H9 (cell line): ENCODE results near the gene CXCL9. TPM values are rescaled to one million over a fixed set of nuclear protein-coding genes. Genes with fewer than 3 reads are reported as not detected.
"Not testable (repeated sequence)": the region's sequence is repeated elsewhere in the genome, so short reads cannot be mapped to it uniquely, and the experiment has no call there.

Experiments used
- DNase-seq: peaks from one replicate; pipeline ENCODE4 v3.0.0-alpha.2; 2017
- H2AFZ ChIP-seq: one replicate; pipeline ENCODE4 v1.6.1; 2013; ENCODE audit warnings: mild to moderate bottlenecking, low read length, control low read depth, moderate library complexity
- H2AK5ac ChIP-seq: 2 replicates; pipeline ENCODE4 v1.6.1; 2013; ENCODE audit warnings: low read length, control low read depth, mixed read lengths; ENCODE audit not compliant: insufficient read length
- H2BK120ac ChIP-seq: one replicate; pipeline ENCODE4 v1.6.1; 2013; ENCODE audit warnings: low read depth, mild to moderate bottlenecking, low read length, control low read depth, inconsistent platforms; ENCODE audit not compliant: poor library complexity, severe bottlenecking
- H2BK12ac ChIP-seq: 2 replicates; pipeline ENCODE4 v1.6.1; 2013; ENCODE audit warnings: low read length, control low read depth, mixed read lengths, low read depth; ENCODE audit not compliant: insufficient read length
- H2BK15ac ChIP-seq: 2 replicates; pipeline ENCODE4 v1.6.1; 2013; ENCODE audit warnings: low read depth, low read length, control low read depth
- H2BK20ac ChIP-seq: one replicate; pipeline ENCODE4 v1.6.1; 2013; ENCODE audit warnings: low read depth, mild to moderate bottlenecking, low read length, control low read depth, inconsistent platforms; ENCODE audit not compliant: poor library complexity, severe bottlenecking
- H2BK5ac ChIP-seq: 2 replicates; pipeline ENCODE4 v1.6.1; 2013; ENCODE audit warnings: low read length, control low read depth, mixed read lengths; ENCODE audit not compliant: insufficient read length
- H3K14ac ChIP-seq: 2 replicates; pipeline ENCODE4 v1.6.1; 2013; ENCODE audit warnings: low read length, control low read depth; ENCODE audit not compliant: insufficient read depth
- H3K18ac ChIP-seq: 2 replicates; pipeline ENCODE4 v1.6.1; 2013; ENCODE audit warnings: low read depth, mild to moderate bottlenecking, mixed read lengths, low read length, control low read depth; ENCODE audit not compliant: insufficient read length
- H3K23ac ChIP-seq: 2 replicates; pipeline ENCODE4 v1.6.1; 2013; ENCODE audit warnings: low read length, control low read depth, mixed read lengths, low read depth; ENCODE audit not compliant: insufficient read length
- H3K23me2 ChIP-seq: 2 replicates; pipeline ENCODE4 v1.6.1; 2013; ENCODE audit warnings: low read depth, mild to moderate bottlenecking, mixed read lengths, low read length, control low read depth; ENCODE audit not compliant: insufficient read length, poor library complexity, severe bottlenecking
- H3K27ac ChIP-seq: 2 replicates; pipeline ENCODE4 v1.5.1; 2013; ENCODE audit warnings: low read length, control low read depth, mixed read lengths, low read depth; ENCODE audit not compliant: insufficient read length
- H3K27me3 ChIP-seq: 2 replicates; pipeline ENCODE4 v1.6.1; 2013; ENCODE audit warnings: low read length, control low read depth, inconsistent platforms; ENCODE audit not compliant: insufficient read depth
- H3K4ac ChIP-seq: 2 replicates; pipeline ENCODE4 v1.6.1; 2013; ENCODE audit warnings: low read depth, mild to moderate bottlenecking, control low read depth, inconsistent platforms, low read length, moderate library complexity
- H3K4me1 ChIP-seq: 2 replicates; pipeline ENCODE4 v1.6.1; 2013; ENCODE audit warnings: low read length, control low read depth, inconsistent platforms; ENCODE audit not compliant: insufficient read depth
- H3K4me2 ChIP-seq: 2 replicates; pipeline ENCODE4 v1.6.1; 2013; ENCODE audit warnings: low read length, control low read depth, mixed read lengths; ENCODE audit not compliant: insufficient read length, insufficient read depth
- H3K56ac ChIP-seq: 2 replicates; pipeline ENCODE4 v1.6.1; 2013; ENCODE audit warnings: low read depth, mild to moderate bottlenecking, mixed read lengths, low read length, control low read depth; ENCODE audit not compliant: insufficient read length
- H3K79me1 ChIP-seq: 2 replicates; pipeline ENCODE4 v1.6.1; 2013; ENCODE audit warnings: low read depth, mild to moderate bottlenecking, moderate library complexity, low read length, control low read depth, inconsistent platforms; ENCODE audit not compliant: insufficient read depth, poor library complexity, severe bottlenecking
- H3K79me2 ChIP-seq: 2 replicates; pipeline ENCODE4 v1.6.1; 2013; ENCODE audit warnings: low read length, control low read depth, inconsistent platforms; ENCODE audit not compliant: insufficient read depth
- H3K9ac ChIP-seq: 2 replicates; pipeline ENCODE4 v1.6.1; 2013; ENCODE audit warnings: low read length, control low read depth, mixed read lengths; ENCODE audit not compliant: insufficient read length; ENCODE audit errors: extremely low read depth
- H3K9me3 ChIP-seq: one replicate; pipeline ENCODE4 v1.6.1; 2013; ENCODE audit warnings: low read depth, low read length, inconsistent platforms; ENCODE audit not compliant: control insufficient read depth
- H3T11ph ChIP-seq: one replicate; pipeline ENCODE4 v1.6.1; 2013; ENCODE audit warnings: mild to moderate bottlenecking, low read length, control low read depth, inconsistent platforms
- H4K20me1 ChIP-seq: one replicate; pipeline ENCODE4 v1.6.1; 2013; ENCODE audit not compliant: control insufficient read depth, insufficient read length, insufficient read depth
- H4K5ac ChIP-seq: 2 replicates; pipeline ENCODE4 v1.6.1; 2013; ENCODE audit warnings: low read depth, mild to moderate bottlenecking, mixed read lengths, low read length, control low read depth; ENCODE audit not compliant: insufficient read length
- H4K8ac ChIP-seq: replicated peaks from 2 replicates; pipeline ENCODE4 v1.6.1; 2013; ENCODE audit warnings: low read length, control low read depth, mixed read lengths, low read depth; ENCODE audit not compliant: insufficient read length
- H4K91ac ChIP-seq: 2 replicates; pipeline ENCODE4 v1.6.1; 2013; ENCODE audit warnings: low read depth, mild to moderate bottlenecking, moderate library complexity, mixed read lengths, low read length, control low read depth; ENCODE audit not compliant: insufficient read length
- H3K27ac Mint-ChIP-seq, 3 experiments: 2 replicates in 2 of 3; 3 replicates in 1 of 3; pipeline ENCODE4 v1.8.0; 2020 to 2021; ENCODE audit warnings: mixed read lengths in 3 of 3, mild to moderate bottlenecking in 1 of 3, moderate library complexity in 1 of 3
- H3K27me3 Mint-ChIP-seq: 2 replicates; pipeline ENCODE4 v1.8.0; 2021; ENCODE audit warnings: low read depth, mild to moderate bottlenecking, moderate library complexity, mixed read lengths
- H3K36me3 Mint-ChIP-seq, 3 experiments: 2 replicates in 2 of 3; 3 replicates in 1 of 3; pipeline ENCODE4 v1.8.0; 2020 to 2021; ENCODE audit warnings: low read depth in 3 of 3, mixed read lengths in 3 of 3; ENCODE audit not compliant: insufficient read depth in 1 of 3
- H3K4me1 Mint-ChIP-seq, 2 experiments: 2 replicates each; pipeline ENCODE4 v1.8.0; 2020; ENCODE audit warnings: mixed read lengths in 2 of 2
- H3K4me3 Mint-ChIP-seq, 2 experiments: 2 replicates in 1 of 2; 3 replicates in 1 of 2; pipeline ENCODE4 v1.8.0; 2020 to 2021; ENCODE audit warnings: mild to moderate bottlenecking in 2 of 2, mixed read lengths in 2 of 2, moderate library complexity in 1 of 2
- H3K9me3 Mint-ChIP-seq, 2 experiments: 2 replicates in 1 of 2; 3 replicates in 1 of 2; pipeline ENCODE4 v1.8.0; 2020; ENCODE audit warnings: mild to moderate bottlenecking in 2 of 2, mixed read lengths in 2 of 2, moderate library complexity in 1 of 2
- WGBS: extraction: QIAGEN DNeasy Blood & Tissue Kit; methylation state at CpG from one replicate; pipeline ENCODE4 v1.1.7; 2013; ENCODE audit warnings: missing lambda C conversion rate, low lambda C conversion rate, mixed read lengths; ENCODE audit not compliant: insufficient read length; ENCODE audit errors: extremely low coverage; 5-methylcytosine and 5-hydroxymethylcytosine counted together
- total RNA-seq: library from RNA; stranded (reverse); gene quantifications from 2 replicates; pipeline ENCODE4 v1.2.1, GENCODE V29; 2021
- TF ChIP-seq, protein P1 (sequence below): fragments of 200-600 bp; sonication (generic); conservative IDR thresholded peaks from 3 replicates; pipeline ENCODE4 v1.8.0; 2021; ENCODE audit warnings: antibody characterized with exemption, mild to moderate bottlenecking

CXCL9 gene
- total RNA-seq, 1 experiment from 2014 or later: not detected

DNA sequence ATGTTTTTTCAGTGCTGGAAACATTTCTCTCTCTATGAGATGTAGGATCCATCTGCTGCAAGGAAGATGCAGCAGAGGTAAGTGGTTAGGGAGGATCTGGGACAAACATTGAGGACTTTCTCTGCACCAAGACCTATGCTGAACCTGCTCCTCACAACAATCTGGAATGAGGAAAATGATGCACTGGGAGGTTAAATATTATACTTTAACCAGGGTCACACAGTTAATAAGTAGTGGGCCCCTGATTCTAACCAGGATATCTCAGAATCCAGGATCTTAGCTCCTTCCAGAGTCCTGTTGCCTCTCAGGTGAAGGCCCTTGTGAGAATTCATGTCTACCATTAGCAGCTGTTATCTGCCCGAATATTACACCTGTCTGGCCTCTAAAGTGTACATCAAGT, 7.0 kb downstream of the CXCL9 start:
- Histone ChIP-seq H3K18ac (no peak overlapping the region), H3K4me1 (no peaks in the 10 kb centered on the region), H3K56ac (no peak overlapping the region), H3K23ac (no peak overlapping the region), H4K5ac (no peak overlapping the region), H3K79me2 (no peaks in the 10 kb centered on the region), H3K14ac (no peak overlapping the region), H2AK5ac (no peak overlapping the region), H2BK5ac (no peak overlapping the region), H3K27me3 (no peaks in the 10 kb centered on the region), H4K8ac (no peak overlapping the region), H3K79me1 (no peaks in the 10 kb centered on the region), H3K4ac (no peak overlapping the region), H3K9me3 (no peaks in the 10 kb centered on the region), H4K91ac (no peak overlapping the region), H4K20me1 (no peaks in the 10 kb centered on the region), H3K9ac (no peak overlapping the region), H3T11ph (no peak overlapping the region), H3K23me2 (no peaks in the 10 kb centered on the region), H2AFZ (no peak overlapping the region), H3K27ac (no peak overlapping the region), H2BK12ac (no peak overlapping the region), H2BK15ac (no peak overlapping the region), H2BK120ac (no peak overlapping the region), H3K4me2 (no peak overlapping the region), H2BK20ac (no peak overlapping the region)
- Mint-ChIP-seq H3K27ac (no peak overlapping the region), H3K4me3 (no peak overlapping the region), H3K4me1 (no peaks in the 10 kb centered on the region), H3K36me3 (no peaks in the 10 kb centered on the region), H3K9me3 (no peaks in the 10 kb centered on the region), H3K27me3 (no peaks in the 10 kb centered on the region)
- no CpG with 5 or more reads among the region's 1 CpG for WGBS
- DNase-seq: no peak
- TF ChIP-seq, protein P1, sequence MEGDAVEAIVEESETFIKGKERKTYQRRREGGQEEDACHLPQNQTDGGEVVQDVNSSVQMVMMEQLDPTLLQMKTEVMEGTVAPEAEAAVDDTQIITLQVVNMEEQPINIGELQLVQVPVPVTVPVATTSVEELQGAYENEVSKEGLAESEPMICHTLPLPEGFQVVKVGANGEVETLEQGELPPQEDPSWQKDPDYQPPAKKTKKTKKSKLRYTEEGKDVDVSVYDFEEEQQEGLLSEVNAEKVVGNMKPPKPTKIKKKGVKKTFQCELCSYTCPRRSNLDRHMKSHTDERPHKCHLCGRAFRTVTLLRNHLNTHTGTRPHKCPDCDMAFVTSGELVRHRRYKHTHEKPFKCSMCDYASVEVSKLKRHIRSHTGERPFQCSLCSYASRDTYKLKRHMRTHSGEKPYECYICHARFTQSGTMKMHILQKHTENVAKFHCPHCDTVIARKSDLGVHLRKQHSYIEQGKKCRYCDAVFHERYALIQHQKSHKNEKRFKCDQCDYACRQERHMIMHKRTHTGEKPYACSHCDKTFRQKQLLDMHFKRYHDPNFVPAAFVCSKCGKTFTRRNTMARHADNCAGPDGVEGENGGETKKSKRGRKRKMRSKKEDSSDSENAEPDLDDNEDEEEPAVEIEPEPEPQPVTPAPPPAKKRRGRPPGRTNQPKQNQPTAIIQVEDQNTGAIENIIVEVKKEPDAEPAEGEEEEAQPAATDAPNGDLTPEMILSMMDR: no peak

DNA sequence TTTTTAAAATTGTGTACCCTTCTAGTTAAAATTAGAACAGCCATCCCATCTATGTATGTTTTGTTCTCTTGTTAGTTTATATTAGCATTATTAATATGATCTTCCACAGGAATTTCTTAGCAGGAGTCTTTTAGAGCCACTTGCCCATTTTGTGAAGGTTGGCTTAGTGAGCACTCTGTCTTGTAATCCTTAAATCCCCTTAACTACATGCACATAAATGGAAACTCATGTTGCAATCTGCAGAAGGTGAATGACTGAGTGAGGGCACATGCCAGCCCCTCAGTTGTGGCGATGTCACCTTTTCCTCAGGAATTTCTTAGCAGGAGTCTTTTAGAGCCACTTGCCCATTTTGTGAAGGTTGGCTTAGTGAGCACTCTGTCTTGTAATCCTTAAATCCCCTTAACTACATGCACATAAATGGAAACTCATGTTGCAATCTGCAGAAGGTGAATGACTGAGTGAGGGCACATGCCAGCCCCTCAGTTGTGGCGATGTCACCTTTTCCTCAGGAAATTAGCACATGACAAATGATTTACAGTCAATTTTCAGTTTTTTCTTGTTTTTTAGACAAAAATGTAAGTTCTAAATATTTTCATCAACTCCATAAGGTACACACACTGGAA, 8.7 kb downstream of the CXCL9 start:
- H3K56ac ChIP-seq, H2BK20ac ChIP-seq, H3K4me2 ChIP-seq, H3K4me1 ChIP-seq, H3K9me3 ChIP-seq, H2BK15ac ChIP-seq, H3K27ac ChIP-seq, H3K9me3 Mint-ChIP-seq, H2BK5ac ChIP-seq, H3K27ac Mint-ChIP-seq, H3K14ac ChIP-seq, H2AFZ ChIP-seq, H3K27me3 ChIP-seq, H3K4me3 Mint-ChIP-seq, H3K79me1 ChIP-seq, H3K4ac ChIP-seq, H2AK5ac ChIP-seq, H3K36me3 Mint-ChIP-seq, H3K9ac ChIP-seq, H4K20me1 ChIP-seq, H3K23me2 ChIP-seq, H2BK12ac ChIP-seq, H2BK120ac ChIP-seq, H4K5ac ChIP-seq, H3K79me2 ChIP-seq, H4K91ac ChIP-seq, H4K8ac ChIP-seq, H3K18ac ChIP-seq, H3T11ph ChIP-seq, DNase-seq, H3K23ac ChIP-seq, H3K4me1 Mint-ChIP-seq: not testable (repeated sequence)
- H3K27me3 Mint-ChIP-seq: peaks cover 12% of the 10 kb centered on the region
- WGBS: no CpG with 5 or more reads among the region's 2 CpGs
